Panc1 (cell line): Measurements from ENCODE around the gene EXD3.

Experiments
- POLR2AphosphoS5 ChIP-seq: IDR thresholded peaks from 2 replicates; pipeline ENCODE4 v1.6.1; 2012; ENCODE audit warnings: mild to moderate bottlenecking, low read depth, low read length, moderate library complexity
- SIN3A ChIP-seq: IDR thresholded peaks from 2 replicates; pipeline ENCODE4 v1.6.1; 2012; ENCODE audit warnings: low read depth, mild to moderate bottlenecking, low read length, moderate library complexity, borderline replicate concordance; ENCODE audit not compliant: insufficient read depth
- TCF7L2 ChIP-seq: IDR thresholded peaks from 2 replicates; pipeline ENCODE4 v1.6.1; 2011; ENCODE audit warnings: mild to moderate bottlenecking, low read depth, low read length, inconsistent platforms
- TF ChIP-seq, protein P1 (sequence below): fragments of 450-650 bp; IDR thresholded peaks from 2 replicates; pipeline ENCODE4 v1.5.1; 2017; ENCODE audit warnings: mild to moderate bottlenecking
- TF ChIP-seq, protein P2 (sequence below), 2 experiments: IDR thresholded peaks; 2 replicates each; pipeline ENCODE4 v1.6.1; 2011 to 2012; ENCODE audit warnings: low read depth in 2 of 2, control low read depth in 1 of 2, low read length in 1 of 2, mild to moderate bottlenecking in 1 of 2, moderate library complexity in 1 of 2; ENCODE audit not compliant: insufficient read depth in 1 of 2

DNA sequence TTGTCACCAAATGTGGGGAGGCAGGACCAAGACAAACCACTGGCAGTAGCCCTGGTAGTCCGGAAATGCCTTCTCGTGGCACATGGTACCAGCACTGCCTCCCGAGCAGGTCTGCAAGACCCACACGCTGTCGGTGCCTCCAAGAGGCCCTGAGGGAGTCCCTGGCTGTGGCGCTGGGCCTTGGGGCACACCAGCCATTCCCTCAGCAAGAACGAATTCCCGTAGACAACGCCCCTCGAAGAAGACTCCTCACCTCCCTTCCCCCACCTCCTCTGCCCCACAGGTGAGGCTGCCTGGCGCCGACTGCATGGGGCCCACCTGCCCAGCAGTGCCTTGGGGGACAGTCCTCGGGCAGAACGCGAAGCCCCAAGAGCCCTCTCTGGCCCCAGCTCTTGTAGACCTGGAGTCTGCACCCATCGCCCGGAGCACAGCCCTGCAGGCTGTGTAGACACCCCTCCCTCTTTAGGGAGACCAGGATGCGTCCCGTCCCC, 56.0 kb downstream of the EXD3 start:
- TF ChIP-seq, protein P1, sequence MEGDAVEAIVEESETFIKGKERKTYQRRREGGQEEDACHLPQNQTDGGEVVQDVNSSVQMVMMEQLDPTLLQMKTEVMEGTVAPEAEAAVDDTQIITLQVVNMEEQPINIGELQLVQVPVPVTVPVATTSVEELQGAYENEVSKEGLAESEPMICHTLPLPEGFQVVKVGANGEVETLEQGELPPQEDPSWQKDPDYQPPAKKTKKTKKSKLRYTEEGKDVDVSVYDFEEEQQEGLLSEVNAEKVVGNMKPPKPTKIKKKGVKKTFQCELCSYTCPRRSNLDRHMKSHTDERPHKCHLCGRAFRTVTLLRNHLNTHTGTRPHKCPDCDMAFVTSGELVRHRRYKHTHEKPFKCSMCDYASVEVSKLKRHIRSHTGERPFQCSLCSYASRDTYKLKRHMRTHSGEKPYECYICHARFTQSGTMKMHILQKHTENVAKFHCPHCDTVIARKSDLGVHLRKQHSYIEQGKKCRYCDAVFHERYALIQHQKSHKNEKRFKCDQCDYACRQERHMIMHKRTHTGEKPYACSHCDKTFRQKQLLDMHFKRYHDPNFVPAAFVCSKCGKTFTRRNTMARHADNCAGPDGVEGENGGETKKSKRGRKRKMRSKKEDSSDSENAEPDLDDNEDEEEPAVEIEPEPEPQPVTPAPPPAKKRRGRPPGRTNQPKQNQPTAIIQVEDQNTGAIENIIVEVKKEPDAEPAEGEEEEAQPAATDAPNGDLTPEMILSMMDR: no peak
- no peak for TF ChIP-seq POLR2AphosphoS5
- TF ChIP-seq, protein P2, sequence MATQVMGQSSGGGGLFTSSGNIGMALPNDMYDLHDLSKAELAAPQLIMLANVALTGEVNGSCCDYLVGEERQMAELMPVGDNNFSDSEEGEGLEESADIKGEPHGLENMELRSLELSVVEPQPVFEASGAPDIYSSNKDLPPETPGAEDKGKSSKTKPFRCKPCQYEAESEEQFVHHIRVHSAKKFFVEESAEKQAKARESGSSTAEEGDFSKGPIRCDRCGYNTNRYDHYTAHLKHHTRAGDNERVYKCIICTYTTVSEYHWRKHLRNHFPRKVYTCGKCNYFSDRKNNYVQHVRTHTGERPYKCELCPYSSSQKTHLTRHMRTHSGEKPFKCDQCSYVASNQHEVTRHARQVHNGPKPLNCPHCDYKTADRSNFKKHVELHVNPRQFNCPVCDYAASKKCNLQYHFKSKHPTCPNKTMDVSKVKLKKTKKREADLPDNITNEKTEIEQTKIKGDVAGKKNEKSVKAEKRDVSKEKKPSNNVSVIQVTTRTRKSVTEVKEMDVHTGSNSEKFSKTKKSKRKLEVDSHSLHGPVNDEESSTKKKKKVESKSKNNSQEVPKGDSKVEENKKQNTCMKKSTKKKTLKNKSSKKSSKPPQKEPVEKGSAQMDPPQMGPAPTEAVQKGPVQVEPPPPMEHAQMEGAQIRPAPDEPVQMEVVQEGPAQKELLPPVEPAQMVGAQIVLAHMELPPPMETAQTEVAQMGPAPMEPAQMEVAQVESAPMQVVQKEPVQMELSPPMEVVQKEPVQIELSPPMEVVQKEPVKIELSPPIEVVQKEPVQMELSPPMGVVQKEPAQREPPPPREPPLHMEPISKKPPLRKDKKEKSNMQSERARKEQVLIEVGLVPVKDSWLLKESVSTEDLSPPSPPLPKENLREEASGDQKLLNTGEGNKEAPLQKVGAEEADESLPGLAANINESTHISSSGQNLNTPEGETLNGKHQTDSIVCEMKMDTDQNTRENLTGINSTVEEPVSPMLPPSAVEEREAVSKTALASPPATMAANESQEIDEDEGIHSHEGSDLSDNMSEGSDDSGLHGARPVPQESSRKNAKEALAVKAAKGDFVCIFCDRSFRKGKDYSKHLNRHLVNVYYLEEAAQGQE (IDR thresholded peaks at IDR 0.05; ENCODE audit: insufficient read depth in 1 of 2, low read depth in 2 of 2, low read length in 1 of 2): no peak
- no peak for TF ChIP-seq SIN3A
- TF ChIP-seq TCF7L2: no peak
